Mesenchymal stem cell (in vitro differentiated cells and primary cell): Measurements from ENCODE around the gene RUNX2.

Source experiments
- DNase-seq: peaks from one replicate; pipeline ENCODE4 v3.0.0-alpha.2; 2013
- H2AFZ ChIP-seq: one replicate; pipeline ENCODE4 v1.6.1; 2013; ENCODE audit warnings: low read depth, mild to moderate bottlenecking, control low read depth, inconsistent platforms, low read length, moderate library complexity
- H2AK5ac ChIP-seq: 2 replicates; pipeline ENCODE4 v1.6.1; 2013; ENCODE audit warnings: low read length, moderate library complexity, mild to moderate bottlenecking, inconsistent platforms; ENCODE audit not compliant: severe bottlenecking
- H2BK120ac ChIP-seq: one replicate; pipeline ENCODE4 v1.6.1; 2013; ENCODE audit warnings: low read depth, mild to moderate bottlenecking, inconsistent platforms, low read length, moderate library complexity
- H2BK12ac ChIP-seq, 2 experiments: one replicate each; pipeline ENCODE4 v1.6.1; 2013; ENCODE audit warnings: inconsistent platforms in 2 of 2, low read length in 2 of 2, mild to moderate bottlenecking in 2 of 2, moderate library complexity in 2 of 2, control low read depth in 1 of 2
- H2BK15ac ChIP-seq: one replicate; pipeline ENCODE4 v1.6.1; 2013; ENCODE audit warnings: mild to moderate bottlenecking, low read depth, inconsistent platforms; ENCODE audit not compliant: poor library complexity, severe bottlenecking
- H2BK5ac ChIP-seq: 2 replicates; pipeline ENCODE4 v1.6.1; 2013; ENCODE audit warnings: low read depth, mild to moderate bottlenecking, low read length, control low read depth, inconsistent platforms; ENCODE audit not compliant: poor library complexity, severe bottlenecking
- H3K14ac ChIP-seq, 2 experiments: one replicate each; pipeline ENCODE4 v1.6.1; 2013; ENCODE audit warnings: inconsistent platforms in 2 of 2, low read length in 2 of 2, control low read depth in 1 of 2, mild to moderate bottlenecking in 1 of 2, moderate library complexity in 1 of 2
- H3K18ac ChIP-seq, 2 experiments: one replicate each; pipeline ENCODE4 v1.6.1; 2013; ENCODE audit warnings: inconsistent platforms in 2 of 2, low read length in 2 of 2, control low read depth in 1 of 2, low read depth in 1 of 2, mild to moderate bottlenecking in 1 of 2
- H3K23ac ChIP-seq, 2 experiments: one replicate each; pipeline ENCODE4 v1.6.1; 2013; ENCODE audit warnings: inconsistent platforms in 2 of 2, low read length in 2 of 2, mild to moderate bottlenecking in 2 of 2, moderate library complexity in 2 of 2, control low read depth in 1 of 2
- H3K27ac ChIP-seq: 2 replicates; pipeline ENCODE4 v1.5.1; 2013; ENCODE audit warnings: mild to moderate bottlenecking, moderate library complexity, low read length, control low read depth, inconsistent platforms; ENCODE audit not compliant: poor library complexity, severe bottlenecking
- H3K27me3 ChIP-seq, 2 experiments: 2 replicates each; pipeline versions ENCODE4 v1.6.1 to v1.7.0; 2013; ENCODE audit warnings: low read length in 2 of 2, mild to moderate bottlenecking in 2 of 2, moderate library complexity in 2 of 2, control low read depth in 1 of 2, inconsistent platforms in 1 of 2; ENCODE audit not compliant: control insufficient read depth in 1 of 2, insufficient read depth in 1 of 2
- H3K36me3 ChIP-seq, 2 experiments: 2 replicates each; pipeline versions ENCODE4 v1.6.1 to v1.7.0; 2013; ENCODE audit warnings: low read length in 2 of 2, control low read depth in 1 of 2, inconsistent platforms in 1 of 2, low read depth in 1 of 2, mild to moderate bottlenecking in 1 of 2; ENCODE audit not compliant: insufficient read depth in 2 of 2, control insufficient read depth in 1 of 2
- H3K4ac ChIP-seq, 2 experiments: one replicate each; pipeline ENCODE4 v1.6.1; 2013; ENCODE audit warnings: inconsistent platforms in 2 of 2, low read length in 2 of 2, mild to moderate bottlenecking in 2 of 2, moderate library complexity in 2 of 2, control low read depth in 1 of 2, low read depth in 1 of 2
- H3K4me1 ChIP-seq: 2 replicates; pipeline ENCODE4 v1.6.1; 2013; ENCODE audit warnings: low read depth, low read length, control low read depth; ENCODE audit not compliant: control insufficient read depth, insufficient read depth
- H3K4me2 ChIP-seq: 2 replicates; pipeline ENCODE4 v1.6.1; 2013; ENCODE audit warnings: low read length, mild to moderate bottlenecking, inconsistent platforms; ENCODE audit not compliant: poor library complexity, severe bottlenecking
- H3K4me3 ChIP-seq, 2 experiments: 2 replicates each; pipeline versions ENCODE4 v1.5.1 to v1.7.0; 2013; ENCODE audit warnings: low read length in 2 of 2, mild to moderate bottlenecking in 2 of 2, control low read depth in 1 of 2, low read depth in 1 of 2; ENCODE audit not compliant: insufficient read depth in 1 of 2
- H3K79me1 ChIP-seq: replicated peaks from 2 replicates; pipeline ENCODE4 v1.6.1; 2013; ENCODE audit warnings: mild to moderate bottlenecking, control low read depth, low read length, inconsistent platforms; ENCODE audit not compliant: poor library complexity, severe bottlenecking
- H3K9ac ChIP-seq: 2 replicates; pipeline ENCODE4 v1.7.0; 2013; ENCODE audit warnings: mild to moderate bottlenecking, low read length, moderate library complexity
- H3K9me3 ChIP-seq: 2 replicates; pipeline ENCODE4 v1.7.0; 2013; ENCODE audit warnings: mild to moderate bottlenecking, low read length; ENCODE audit not compliant: control insufficient read depth
- H4K8ac ChIP-seq: one replicate; pipeline ENCODE4 v1.6.1; 2013; ENCODE audit warnings: inconsistent platforms, mild to moderate bottlenecking, low read length, moderate library complexity
- H4K91ac ChIP-seq: one replicate; pipeline ENCODE4 v1.6.1; 2013; ENCODE audit warnings: mild to moderate bottlenecking, low read length, inconsistent platforms
- WGBS: methylation state at CpG from one replicate; pipeline ENCODE4 v1.1.7; 2013; ENCODE audit warnings: mixed read lengths; 5-methylcytosine and 5-hydroxymethylcytosine counted together

Gene RUNX2

GRCh38 chr6:45535933-45536332 lies 207.8 kb downstream of the RUNX2 start:
- H3K14ac ChIP-seq, result no peak overlapping the region
- no peak overlapping the region for H3K9ac ChIP-seq
- peaks cover 6% of the 10 kb centered on the region for H3K4me1 ChIP-seq
- no peak overlapping the region for H2AK5ac ChIP-seq
- H2BK5ac ChIP-seq, result no peak overlapping the region
- no peak overlapping the region for H2AFZ ChIP-seq
- peaks cover 38% of the 10 kb centered on the region for H3K79me1 ChIP-seq
- H4K91ac ChIP-seq, result no peak overlapping the region
- no peak overlapping the region for H3K18ac ChIP-seq
- no peak overlapping the region for H2BK120ac ChIP-seq
- H3K27ac ChIP-seq, result no peak overlapping the region
- H3K27me3 ChIP-seq, result no peaks in the 10 kb centered on the region
- H3K4me2 ChIP-seq, result no peak overlapping the region
- H2BK15ac ChIP-seq, result no peak overlapping the region
- no peak overlapping the region for H3K23ac ChIP-seq
- peaks cover 0 to 20% of the 10 kb centered on the region in 2 experiments for H3K36me3 ChIP-seq
- 93% methylated on average over 4 of the region's 4 CpGs for WGBS
- H3K9me3 ChIP-seq, result no peaks in the 10 kb centered on the region
- H3K4ac ChIP-seq, result no peak overlapping the region
- H4K8ac ChIP-seq, result no peak overlapping the region
- DNase-seq, result no peak
- H2BK12ac ChIP-seq, result peak overlapping the region in 1 of 2 experiments; percentile 33
- no peak overlapping the region for H3K4me3 ChIP-seq

GRCh38 chr6:45537539-45537938 lies 209.4 kb downstream of the RUNX2 start:
- peak; percentile 16 for DNase-seq
- H3K4ac ChIP-seq, result peak overlapping the region in 1 of 2 experiments; percentile 39
- H3K18ac ChIP-seq, result no peak overlapping the region
- H3K4me2 ChIP-seq, result no peak overlapping the region
- no peak overlapping the region for H2BK15ac ChIP-seq
- no peak overlapping the region for H2BK5ac ChIP-seq
- peaks cover 0 to 20% of the 10 kb centered on the region in 2 experiments for H3K36me3 ChIP-seq
- H2BK12ac ChIP-seq, result peak overlapping the region in 1 of 2 experiments; percentile 28
- no peak overlapping the region for H2BK120ac ChIP-seq
- H2AFZ ChIP-seq, result no peak overlapping the region
- 95% methylated on average over 6 of the region's 6 CpGs for WGBS
- no peaks in the 10 kb centered on the region for H3K27me3 ChIP-seq
- H3K9ac ChIP-seq, result no peak overlapping the region
- peaks cover 8% of the 10 kb centered on the region for H3K4me1 ChIP-seq
- no peak overlapping the region for H2AK5ac ChIP-seq
- no peak overlapping the region for H4K8ac ChIP-seq
- no peak overlapping the region for H4K91ac ChIP-seq
- H3K23ac ChIP-seq, result no peak overlapping the region
- H3K9me3 ChIP-seq, result no peaks in the 10 kb centered on the region
- no peak overlapping the region for H3K4me3 ChIP-seq
- no peak overlapping the region for H3K14ac ChIP-seq
- peaks cover 41% of the 10 kb centered on the region for H3K79me1 ChIP-seq
- no peak overlapping the region for H3K27ac ChIP-seq

GRCh38 chr6:45538641-45539547 lies 210.8 kb downstream of the RUNX2 start:
- no peak overlapping the region for H4K91ac ChIP-seq
- H3K4me2 ChIP-seq, result no peak overlapping the region
- peak overlapping the region in 1 of 2 experiments; percentile 36 for H3K4me3 ChIP-seq
- H3K36me3 ChIP-seq, result peaks cover 0 to 20% of the 10 kb centered on the region in 2 experiments
- H3K18ac ChIP-seq, result peak overlapping the region in 1 of 2 experiments; percentile 86
- no peak overlapping the region for H2AFZ ChIP-seq
- H3K4me1 ChIP-seq, result peaks cover 9% of the 10 kb centered on the region
- WGBS, result 59% methylated on average over 8 of the region's 8 CpGs
- no peaks in the 10 kb centered on the region for H3K27me3 ChIP-seq
- peaks cover 39% of the 10 kb centered on the region for H3K79me1 ChIP-seq
- H3K14ac ChIP-seq, result peak overlapping the region in 1 of 2 experiments; percentile 53
- H3K9ac ChIP-seq, result peak overlapping the region; percentile 80
- H2AK5ac ChIP-seq, result no peak overlapping the region
- peak overlapping the region; percentile 38 for H2BK120ac ChIP-seq
- peak overlapping the region; percentile 22 for H3K27ac ChIP-seq
- peak overlapping the region in 1 of 2 experiments; percentile 24 for H3K4ac ChIP-seq
- H4K8ac ChIP-seq, result peak overlapping the region; percentile 67
- no peak overlapping the region for H2BK15ac ChIP-seq
- H2BK12ac ChIP-seq, result no peak overlapping the region
- H3K9me3 ChIP-seq, result no peaks in the 10 kb centered on the region
- H2BK5ac ChIP-seq, result no peak overlapping the region
- H3K23ac ChIP-seq, result no peak overlapping the region
- DNase-seq, result peak; percentile 63

- no peak overlapping the region for H2AFZ ChIP-seq
- no peak overlapping the region for H3K4me3 ChIP-seq
- DNase-seq, result no peak
- no peak overlapping the region for H4K8ac ChIP-seq
- H3K9ac ChIP-seq, result no peak overlapping the region
- H4K91ac ChIP-seq, result no peak overlapping the region
- H3K18ac ChIP-seq, result no peak overlapping the region
- H3K4ac ChIP-seq, result no peak overlapping the region
- no peak overlapping the region for H2BK5ac ChIP-seq
- peaks cover 33% of the 10 kb centered on the region for H3K79me1 ChIP-seq
- H2BK15ac ChIP-seq, result no peak overlapping the region
- no peak overlapping the region for H3K4me2 ChIP-seq
- H2BK12ac ChIP-seq, result no peak overlapping the region
- no peak overlapping the region for H3K27ac ChIP-seq
- no peaks in the 10 kb centered on the region for H3K27me3 ChIP-seq
- no peaks in the 10 kb centered on the region for H3K9me3 ChIP-seq
- peaks cover 11% of the 10 kb centered on the region for H3K4me1 ChIP-seq
- no peak overlapping the region for H3K23ac ChIP-seq
- no peak overlapping the region for H3K14ac ChIP-seq
- 91% methylated on average over 6 of the region's 6 CpGs for WGBS
- H3K36me3 ChIP-seq, result peaks cover 0 to 23% of the 10 kb centered on the region in 2 experiments
- H2BK120ac ChIP-seq, result no peak overlapping the region
- no peak overlapping the region for H2AK5ac ChIP-seq
These were observed 212.3 kb downstream of the RUNX2 start for GRCh38 chr6:45540375-45540920.
